BJ (cell line): Measurements from ENCODE around the gene ABCG4. TPM values are rescaled to one million over a fixed set of nuclear protein-coding genes. Genes with fewer than 3 reads are reported as not detected.
"Not testable (repeated sequence)": the region's sequence is repeated elsewhere in the genome, so short reads cannot be mapped to it uniquely, and the experiment has no call there.

Experiments
- CTCF ChIA-PET: fragments of 350-600 bp; formaldehyde crosslinking; extraction: SDS; loops from one replicate; lab custom pipeline; 2021; ENCODE audit warnings: antibody characterized with exemption, inconsistent platforms; lab: Yijun Ruan, JAX
- POLR2A ChIA-PET: fragments of 300-600 bp; sonication (Branson Sonifier 250); formaldehyde crosslinking; extraction: SDS; loops from one replicate; lab custom pipeline; 2021; ENCODE audit warnings: antibody characterized with exemption; lab: Charles Lee
- DNase-seq: peaks from one replicate; pipeline ENCODE4 v3.0.0-alpha.2; 2011; ENCODE audit warnings: low read depth
- H3K27me3 ChIP-seq: 2 replicates; pipeline ENCODE4 v1.6.0; 2011; ENCODE audit warnings: low read length; ENCODE audit not compliant: control insufficient read depth, insufficient read depth
- H3K36me3 ChIP-seq: 2 replicates; pipeline ENCODE4 v1.5.1; 2011; ENCODE audit warnings: low read length; ENCODE audit not compliant: control insufficient read depth, insufficient read depth
- H3K4me3 ChIP-seq: 2 replicates; pipeline ENCODE4 v1.5.1; 2011; ENCODE audit warnings: low read depth, mild to moderate bottlenecking, control low read depth, low read length
- CTCF ChIP-seq: IDR thresholded peaks from 2 replicates; pipeline ENCODE4 v1.5.1; 2011; ENCODE audit warnings: low read depth, mild to moderate bottlenecking, control low read depth, inconsistent platforms, low read length, moderate library complexity; ENCODE audit not compliant: insufficient read depth
- polyA plus RNA-seq: library from polyadenylated mRNA; depleted of rRNA; stranded (reverse); fragments of >200 nt; gene quantifications from 2 replicates; pipeline ENCODE4 v1.2.3, GENCODE V29; 2011

The ABCG4 gene
- polyA plus RNA-seq, 1 experiment: 0.17 TPM

- H3K36me3 ChIP-seq: no peaks in the 10 kb centered on the region
- peaks cover 4% of the 10 kb centered on the region for H3K27me3 ChIP-seq
- CTCF ChIA-PET: interaction anchor here (0.6 to 4.2 kb wide), 6 partner anchors 9 to 77 kb away, joined by 3 to 16 read pairs (median 7); partner anchors contain the start of genes ABCG4 and NLRX1
- POLR2A ChIA-PET: no interaction called here
- TF ChIP-seq CTCF: no peak
- no peak for DNase-seq
- H3K4me3 ChIP-seq: no peak overlapping the region
Observed at GRCh38 chr11:119160151-119160550, 11.3 kb downstream of the ABCG4 start.

DNA sequence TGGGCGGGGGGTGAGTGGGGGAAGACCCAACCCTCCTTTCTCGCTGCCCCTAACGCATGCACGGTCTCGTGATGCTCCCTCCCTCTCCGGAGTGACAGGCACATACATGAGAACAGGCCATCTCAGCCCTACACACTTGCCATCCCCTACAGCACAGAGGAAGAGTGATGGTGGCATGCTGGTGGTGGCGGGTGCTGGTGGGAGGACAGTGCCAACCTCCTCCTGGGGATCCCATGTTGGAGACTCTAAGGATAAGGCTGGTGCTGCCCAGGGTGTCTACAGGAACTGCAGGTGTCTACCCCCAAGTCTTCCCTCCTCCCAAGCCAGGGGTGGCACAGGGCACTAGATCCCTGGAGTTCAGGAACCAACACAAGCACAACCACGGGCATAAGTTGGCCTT lies 13.0 kb downstream of the ABCG4 start:
- POLR2A ChIA-PET: no interaction called here
- H3K4me3 ChIP-seq: no peak overlapping the region
- TF ChIP-seq CTCF: no peak
- H3K36me3 ChIP-seq: no peaks in the 10 kb centered on the region
- H3K27me3 ChIP-seq: no peaks in the 10 kb centered on the region; the same call in 1 of the 2 replicates
- CTCF ChIA-PET: no interaction called here
- no peak for DNase-seq

DNA sequence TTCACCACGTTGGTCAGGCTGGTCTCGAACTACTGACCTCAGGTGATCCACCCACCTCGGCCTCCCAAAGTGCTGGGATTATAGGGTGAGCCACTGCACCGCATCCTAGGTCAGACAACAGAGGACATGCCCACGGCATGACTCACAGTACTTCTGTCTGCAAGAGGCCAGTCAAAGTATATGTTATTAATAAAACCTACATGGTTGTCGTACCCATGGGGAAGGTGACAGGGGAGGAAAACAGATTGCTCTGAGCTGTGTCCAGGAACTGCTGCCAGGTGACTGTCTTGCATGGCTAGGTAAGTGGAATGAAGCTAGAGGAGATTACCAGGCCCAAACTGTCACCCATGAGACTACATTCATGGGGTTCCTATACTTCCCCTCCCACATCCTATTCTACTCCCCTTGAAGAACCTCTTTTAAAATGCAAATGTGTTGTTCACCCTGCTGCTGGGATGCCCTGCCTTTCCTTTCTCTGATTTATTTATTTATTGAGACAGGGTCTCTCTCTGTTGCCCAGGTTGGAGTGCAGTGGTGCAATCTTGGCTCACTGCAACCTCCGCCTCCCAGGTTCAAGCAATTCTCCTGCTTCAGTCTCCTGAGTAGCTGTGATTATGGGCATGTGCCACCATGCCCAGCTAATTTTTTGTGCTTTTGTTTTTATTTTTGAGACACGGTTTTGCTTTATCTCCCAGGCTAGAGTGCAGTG lies 17.7 kb downstream of the ABCG4 start:
- Histone ChIP-seq H3K36me3 (no peaks in the 10 kb centered on the region), H3K4me3 (no peak overlapping the region), H3K27me3 (no peaks in the 10 kb centered on the region)
- DNase-seq: no peak
- no peak for TF ChIP-seq CTCF
- CTCF ChIA-PET: interaction anchor here (0.6 to 2.8 kb wide), 7 partner anchors 11 to 207 kb away, joined by 3 to 18 read pairs (median 4); no protein-coding TSS in a partner anchor
- POLR2A ChIA-PET: interaction anchor here (0.6 kb wide), 1 partner anchor 14 kb away, joined by 5 read pairs; no protein-coding TSS in a partner anchor

DNA sequence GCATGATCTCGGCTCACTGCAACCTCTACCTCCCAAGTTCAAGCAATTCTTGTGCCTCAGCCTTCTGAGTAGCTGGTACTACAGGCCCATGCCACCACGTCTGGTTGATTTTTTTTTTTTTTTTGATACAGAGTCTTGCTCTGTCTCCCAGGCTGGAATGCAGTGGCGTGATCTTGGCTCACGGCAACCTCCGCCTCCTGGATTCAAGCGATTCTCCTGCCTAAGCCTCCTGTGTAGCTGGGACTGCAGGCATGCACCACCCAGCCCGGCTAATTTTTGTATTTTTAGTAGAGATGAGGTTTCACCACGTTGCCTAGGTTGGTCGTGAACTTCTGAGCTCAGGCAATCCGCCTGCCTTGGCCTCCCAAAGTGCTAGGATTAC lies 18.2 kb downstream of the ABCG4 start:
- POLR2A ChIA-PET: interaction anchor here (0.6 kb wide), 1 partner anchor 14 kb away, joined by 5 read pairs; no protein-coding TSS in a partner anchor
- CTCF ChIA-PET: interaction anchor here (0.6 to 2.8 kb wide), 8 partner anchors 12 to 207 kb away, joined by 3 to 18 read pairs (median 4); no protein-coding TSS in a partner anchor

GRCh38 chr11:119167933-119168332 lies 19.1 kb downstream of the ABCG4 start:
- POLR2A ChIA-PET: no interaction called here
- no peak for DNase-seq
- CTCF ChIA-PET: interaction anchor here (0.6 to 2.8 kb wide), 2 partner anchors 12 to 172 kb away, joined by 3 to 18 read pairs; no protein-coding TSS in a partner anchor
- 0 out of 2 replicates have a peak, but pooled peaks cover under 1% of the 10 kb centered on the region for H3K36me3 ChIP-seq
- no peak for TF ChIP-seq CTCF
- no peaks in the 10 kb centered on the region for H3K27me3 ChIP-seq
- no peak overlapping the region for H3K4me3 ChIP-seq

More for the DNA sequence above, 18.2 kb downstream of the ABCG4 start:
- not testable (repeated sequence) for H3K27me3 ChIP-seq, H3K36me3 ChIP-seq, H3K4me3 ChIP-seq, DNase-seq
